ENCODE measurements around the gene HHIPL2. TPM values are rescaled to one million over a fixed set of nuclear protein-coding genes. Genes with fewer than 3 reads are reported as not detected.

HHIPL2 gene
- total and polyA plus RNA-seq, 10 of the 15 experiments (the other 5 are each of a cell fraction or from before 2014, with no cell fraction given), result 0.06 to 0.29 (median 0.09) TPM; not detected in 3

DNA sequence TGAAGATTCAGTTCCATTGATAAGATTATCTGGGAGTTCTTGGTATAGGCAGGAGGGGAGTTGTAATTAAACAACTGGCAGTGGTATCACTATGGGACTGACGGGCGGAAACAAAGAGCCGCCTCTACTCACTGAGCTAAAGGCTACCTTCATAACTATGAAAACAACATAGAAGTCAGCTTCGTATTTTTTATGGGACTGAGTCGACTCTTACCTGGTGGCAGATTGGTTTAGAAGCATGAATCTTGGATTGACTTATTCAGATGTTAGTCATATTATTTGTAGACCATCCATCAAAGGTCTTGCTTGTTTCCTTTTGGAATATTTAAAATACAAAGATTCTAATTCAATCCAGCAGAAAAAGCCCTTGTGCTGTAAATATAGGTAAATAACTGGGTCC is 6.3 kb upstream of the HHIPL2 start:
- WGBS (ENCODE audit: insufficient coverage, insufficient replicate concordance, low lambda C conversion rate, missing lambda C conversion rate), result over 99% methylated on average over 5 of the region's 5 CpGs
- SMC1A ChIA-PET (ENCODE audit: uncharacterized antibody, unreplicated experiment), result no interaction called here
- in situ Hi-C loops (cut with MboI) (no loop called here), intact Hi-C loops (cut with micrococcal nuclease; ENCODE audit: unreplicated experiment) (no loop called here)
- POLR2A ChIA-PET, result interaction anchor here (0.8 kb wide), 1 partner anchor 10 kb away, joined by 4 read pairs; no protein-coding TSS in a partner anchor
- H3K27me3 ChIP-seq (replicated peaks in 1 of 2; ENCODE audit: control insufficient read depth in 2 of 2, insufficient read depth in 2 of 2, low read length in 1 of 2), result no peaks in the 10 kb centered on the region
- H3K79me2 ChIP-seq (ENCODE audit: control insufficient read depth, insufficient read depth, low read length), result no peaks in the 10 kb centered on the region
- no peak overlapping the region for H3K9ac ChIP-seq (ENCODE audit: control insufficient read depth, insufficient read depth, low read length)
- ATAC-seq (no peak), DNase-seq (ENCODE audit: low read depth, low spot score) (no peak), FAIRE-seq (no peak)
- H4K20me1 ChIP-seq (ENCODE audit: control insufficient read depth, insufficient read depth), result no peaks in the 10 kb centered on the region
- TF ChIP-seq E4F1 (IDR thresholded peaks at IDR 0.05; ENCODE audit: borderline replicate concordance, partially characterized antibody) (no peak), NRF1 (conservative IDR thresholded peaks at IDR 0.05; ENCODE audit: low read depth, low read length) (no peak)
- no peak overlapping the region for H2AFZ ChIP-seq (ENCODE audit: control insufficient read depth, low read depth, low read length)
- H3K4me1 ChIP-seq (ENCODE audit: control insufficient read depth, insufficient read depth, low read length), result no peaks in the 10 kb centered on the region
- no peak overlapping the region for H3K27ac ChIP-seq (ENCODE audit: control insufficient read depth, insufficient read depth)
- H3K4me2 ChIP-seq (ENCODE audit: control insufficient read depth, insufficient read depth), result no peak overlapping the region
- H3K9me3 ChIP-seq (replicated peaks; ENCODE audit: control insufficient read depth, insufficient read depth, low read length), result no peaks in the 10 kb centered on the region
- RAD21 ChIA-PET (ENCODE audit: unreplicated experiment), result no interaction called here
- BruUV-seq (replicated peaks), result no TSS peak
- H3K36me3 ChIP-seq (ENCODE audit: control insufficient read depth in 2 of 2, insufficient read depth in 2 of 2, low read length in 1 of 2), result peaks cover 3 to 7% of the 10 kb centered on the region in 2 experiments; a peak in 2 of 4 replicates
- CTCF ChIA-PET, result no interaction called here
- no peak overlapping the region for H3K4me3 ChIP-seq

DNA sequence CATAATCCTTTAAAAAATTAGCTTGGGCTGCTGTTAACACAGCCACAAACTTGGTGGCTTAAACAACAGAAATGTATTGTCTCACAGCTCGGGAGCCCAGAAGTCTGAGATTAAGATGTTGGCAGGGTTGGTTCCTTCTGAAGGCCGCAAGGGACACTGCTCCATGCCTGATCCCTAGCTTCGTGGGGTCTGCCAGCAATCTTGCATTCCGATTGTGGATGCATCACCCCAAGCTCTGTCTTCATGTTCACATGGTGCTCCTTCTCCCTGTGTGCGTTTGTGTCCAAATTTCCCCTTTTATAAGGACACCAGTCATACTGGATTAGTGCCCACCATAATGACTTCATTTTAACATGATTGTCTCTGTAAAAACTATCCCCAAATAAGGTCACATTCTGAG is 5.0 kb upstream of the HHIPL2 start:
- TF ChIP-seq STAT1 (conservative IDR thresholded peaks at IDR 0.05) (no peak), FOXK2 (IDR thresholded peaks at IDR 0.05) (no peak), NFXL1 (IDR thresholded peaks at IDR 0.05; ENCODE audit: borderline replicate concordance) (no peak), YBX1 (IDR thresholded peaks at IDR 0.05) (no peak), NR2C2 (IDR thresholded peaks at IDR 0.05; ENCODE audit: borderline replicate concordance, control insufficient read depth, insufficient read length, low read depth) (no peak), DPF2 (IDR thresholded peaks at IDR 0.05) (no peak), SMARCA5 (IDR thresholded peaks at IDR 0.05) (no peak), ZBTB11 (CRISPR knock-in tag; IDR thresholded peaks at IDR 0.05) (no peak), TARDBP (IDR thresholded peaks at IDR 0.05; ENCODE audit: borderline replicate concordance) (no peak), IKZF2 (IDR thresholded peaks at IDR 0.05) (no peak)

More for the DNA sequence above, 5.0 kb upstream of the HHIPL2 start:
- ATAC-seq, result no peak
- Histone ChIP-seq H3K27ac (ENCODE audit: control insufficient read depth, insufficient read depth) (no peak overlapping the region), H3K79me2 (ENCODE audit: control insufficient read depth, insufficient read depth, low read length) (no peaks in the 10 kb centered on the region), H3K27me3 (replicated peaks in 1 of 2; ENCODE audit: control insufficient read depth in 2 of 2, insufficient read depth in 2 of 2, low read length in 1 of 2) (no peaks in the 10 kb centered on the region), H3K9ac (ENCODE audit: control insufficient read depth, insufficient read depth, low read length) (no peak overlapping the region), H4K20me1 (ENCODE audit: control insufficient read depth, insufficient read depth) (no peaks in the 10 kb centered on the region), H3K9me3 (replicated peaks; ENCODE audit: control insufficient read depth, insufficient read depth, low read length) (no peaks in the 10 kb centered on the region), H3K36me3 (ENCODE audit: control insufficient read depth in 2 of 2, insufficient read depth in 2 of 2, low read length in 1 of 2) (peaks cover 3% of the 10 kb centered on the region in 2 experiments; a peak in 2 of 4 replicates), H2AFZ (ENCODE audit: control insufficient read depth, low read depth, low read length) (no peak overlapping the region), H3K4me3 (no peak overlapping the region), H3K4me2 (ENCODE audit: control insufficient read depth, insufficient read depth) (no peak overlapping the region), H3K4me1 (ENCODE audit: control insufficient read depth, insufficient read depth, low read length) (no peaks in the 10 kb centered on the region)
- RAD21 ChIA-PET (ENCODE audit: unreplicated experiment), result no interaction called here
- POLR2A ChIA-PET, result no interaction called here
- BruUV-seq (replicated peaks), result no TSS peak
- DNase-seq (ENCODE audit: low read depth, low spot score), result no peak
- in situ Hi-C loops (cut with MboI), result no loop called here
- no peak for FAIRE-seq
- CTCF ChIA-PET, result interaction anchor here (1.1 kb wide), 1 partner anchor 537 kb away, joined by 3 read pairs; no protein-coding TSS in a partner anchor
- intact Hi-C loops (cut with micrococcal nuclease; ENCODE audit: unreplicated experiment), result no loop called here
- WGBS (ENCODE audit: insufficient coverage, insufficient replicate concordance, low lambda C conversion rate, missing lambda C conversion rate), result 93% methylated on average over 5 of the region's 5 CpGs
- SMC1A ChIA-PET (ENCODE audit: uncharacterized antibody, unreplicated experiment), result no interaction called here

All from GM12878 (cell line).